PC-9 (cell line): ENCODE data around the gene CTPS2.

Experiments
- CTCF ChIP-seq: fragments of 200-600 bp; sonication (generic); conservative IDR thresholded peaks from 2 replicates; pipeline ENCODE4 v1.6.1; 2017; ENCODE audit warnings: mixed run types, antibody characterized with exemption, mild to moderate bottlenecking, moderate library complexity
- EZH2 ChIP-seq: fragments of 200-600 bp; sonication (generic); IDR thresholded peaks from 2 replicates; pipeline ENCODE4 v1.8.0; 2017; ENCODE audit warnings: antibody characterized with exemption, low read depth

- TF ChIP-seq CTCF (no peak), EZH2 (no peak)
Observed at GRCh38 chrX:16745659-16746058, 33.2 kb upstream of the CTPS2 start.
